ENCODE results near the gene PPP4R3B.

DNA sequence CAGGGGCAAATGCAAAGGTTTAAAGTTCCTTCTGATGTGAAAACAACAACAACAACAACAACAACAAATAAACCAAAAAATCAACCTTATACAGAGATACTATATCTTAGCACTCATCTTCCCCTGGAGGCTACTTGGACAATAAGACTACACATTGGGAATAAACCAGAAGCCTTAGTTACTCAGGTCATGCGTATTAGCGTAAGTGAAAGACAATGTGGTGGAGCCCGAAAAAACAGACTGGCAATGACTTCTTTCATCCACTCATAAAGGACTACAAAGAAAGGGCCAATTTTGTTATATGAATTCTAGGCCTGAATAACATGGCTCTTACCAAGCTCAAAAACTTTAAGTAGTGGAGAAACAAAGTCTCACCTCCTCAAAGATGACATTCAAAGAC lies 19.4 kb upstream of the PPP4R3B start:
- TF ChIP-seq EZH2 (IDR thresholded peaks at IDR 0.05), result no peak
- TF ChIP-seq POLR2AphosphoS5 (IDR thresholded peaks at IDR 0.05; ENCODE audit: low read depth, low read length), result no peak
- TF ChIP-seq EZH2phosphoT487 (IDR thresholded peaks at IDR 0.05; ENCODE audit: borderline replicate concordance), result no peak
- no peak for TF ChIP-seq ZNF274 (IDR thresholded peaks at IDR 0.05; ENCODE audit: low read depth, low read length)
- TF ChIP-seq SIN3A (IDR thresholded peaks at IDR 0.05; ENCODE audit: low read depth), result no peak
- TF ChIP-seq, protein P1, sequence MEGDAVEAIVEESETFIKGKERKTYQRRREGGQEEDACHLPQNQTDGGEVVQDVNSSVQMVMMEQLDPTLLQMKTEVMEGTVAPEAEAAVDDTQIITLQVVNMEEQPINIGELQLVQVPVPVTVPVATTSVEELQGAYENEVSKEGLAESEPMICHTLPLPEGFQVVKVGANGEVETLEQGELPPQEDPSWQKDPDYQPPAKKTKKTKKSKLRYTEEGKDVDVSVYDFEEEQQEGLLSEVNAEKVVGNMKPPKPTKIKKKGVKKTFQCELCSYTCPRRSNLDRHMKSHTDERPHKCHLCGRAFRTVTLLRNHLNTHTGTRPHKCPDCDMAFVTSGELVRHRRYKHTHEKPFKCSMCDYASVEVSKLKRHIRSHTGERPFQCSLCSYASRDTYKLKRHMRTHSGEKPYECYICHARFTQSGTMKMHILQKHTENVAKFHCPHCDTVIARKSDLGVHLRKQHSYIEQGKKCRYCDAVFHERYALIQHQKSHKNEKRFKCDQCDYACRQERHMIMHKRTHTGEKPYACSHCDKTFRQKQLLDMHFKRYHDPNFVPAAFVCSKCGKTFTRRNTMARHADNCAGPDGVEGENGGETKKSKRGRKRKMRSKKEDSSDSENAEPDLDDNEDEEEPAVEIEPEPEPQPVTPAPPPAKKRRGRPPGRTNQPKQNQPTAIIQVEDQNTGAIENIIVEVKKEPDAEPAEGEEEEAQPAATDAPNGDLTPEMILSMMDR (IDR thresholded peaks at IDR 0.05 in 2 of 3, conservative IDR thresholded peaks at IDR 0.05 in 1 of 3; ENCODE audit: borderline replicate concordance in 1 of 3, insufficient read depth in 1 of 3, low read depth in 2 of 3, low read length in 2 of 3), result no peak
- no peak for TF ChIP-seq POLR2A (IDR thresholded peaks at IDR 0.05; ENCODE audit: borderline replicate concordance, extremely low read depth, insufficient read depth, insufficient read length)

Measured in HCT116 (cell line).